ENCODE measurements around the gene TUBAL3.

- TF ChIP-seq ZNF274 (IDR thresholded peaks at IDR 0.05; ENCODE audit: low read depth, low read length) (no peak), ELF1 (IDR thresholded peaks at IDR 0.05; ENCODE audit: borderline replicate concordance, low read depth) (no peak), POLR2A (IDR thresholded peaks at IDR 0.05; ENCODE audit: borderline replicate concordance, extremely low read depth, insufficient read depth, insufficient read length) (no peak), POLR2AphosphoS5 (IDR thresholded peaks at IDR 0.05; ENCODE audit: low read depth, low read length) (no peak), CTCF (IDR thresholded peaks at IDR 0.05 in 2 of 3, conservative IDR thresholded peaks at IDR 0.05 in 1 of 3; ENCODE audit: borderline replicate concordance in 1 of 3, insufficient read depth in 1 of 3, low read depth in 2 of 3, low read length in 2 of 3) (no peak), EGR1 (IDR thresholded peaks at IDR 0.05; ENCODE audit: low read depth) (no peak), EZH2phosphoT487 (IDR thresholded peaks at IDR 0.05; ENCODE audit: borderline replicate concordance) (no peak)
Measured at GRCh38 chr10:5441106-5441505, 36.5 kb upstream of the TUBAL3 start.

Measured in HCT116 (cell line).